ENCODE data around the gene GRIFIN. TPM values are rescaled to one million over a fixed set of nuclear protein-coding genes. Genes with fewer than 3 reads are reported as not detected.

GRIFIN gene
- total RNA-seq, 1 experiment from 2014 or later = not detected

DNA sequence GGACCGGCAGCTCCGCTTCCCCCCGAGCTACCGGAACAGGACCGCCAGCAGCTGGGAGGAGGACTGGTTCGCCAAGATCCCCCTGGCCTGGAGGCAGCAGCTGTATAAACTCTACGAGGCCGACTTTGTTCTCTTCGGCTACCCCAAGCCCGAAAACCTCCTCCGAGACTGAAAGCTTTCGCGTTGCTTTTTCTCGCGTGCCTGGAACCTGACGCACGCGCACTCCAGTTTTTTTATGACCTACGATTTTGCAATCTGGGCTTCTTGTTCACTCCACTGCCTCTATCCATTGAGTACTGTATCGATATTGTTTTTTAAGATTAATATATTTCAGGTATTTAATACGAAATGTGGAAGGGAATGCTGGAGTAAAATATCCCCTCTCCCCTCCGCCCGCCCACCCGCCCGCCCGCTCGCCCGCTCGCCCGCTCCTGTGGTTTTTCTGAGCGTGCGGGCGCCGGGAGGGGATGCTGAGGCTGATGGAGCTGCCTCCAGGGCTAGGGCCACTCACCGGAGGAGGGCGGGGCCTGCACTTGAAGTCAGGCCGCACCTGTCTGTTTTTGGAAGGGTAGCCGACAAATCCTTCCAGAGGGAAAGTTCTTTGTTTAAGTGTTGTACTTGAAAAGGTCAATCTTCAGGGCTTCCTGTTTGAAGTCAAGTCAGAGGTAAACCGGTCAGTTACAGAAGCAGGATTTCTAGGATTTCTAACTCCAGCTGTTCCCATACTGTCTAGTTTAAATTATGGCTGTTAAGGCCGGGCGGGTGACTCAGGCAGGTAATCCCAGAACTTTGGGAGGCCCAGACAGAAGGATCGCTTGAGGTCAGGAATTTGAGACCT is 42.3 kb downstream of the GRIFIN start:
- DNase-seq (ENCODE audit: low read depth) = no peak

DNA sequence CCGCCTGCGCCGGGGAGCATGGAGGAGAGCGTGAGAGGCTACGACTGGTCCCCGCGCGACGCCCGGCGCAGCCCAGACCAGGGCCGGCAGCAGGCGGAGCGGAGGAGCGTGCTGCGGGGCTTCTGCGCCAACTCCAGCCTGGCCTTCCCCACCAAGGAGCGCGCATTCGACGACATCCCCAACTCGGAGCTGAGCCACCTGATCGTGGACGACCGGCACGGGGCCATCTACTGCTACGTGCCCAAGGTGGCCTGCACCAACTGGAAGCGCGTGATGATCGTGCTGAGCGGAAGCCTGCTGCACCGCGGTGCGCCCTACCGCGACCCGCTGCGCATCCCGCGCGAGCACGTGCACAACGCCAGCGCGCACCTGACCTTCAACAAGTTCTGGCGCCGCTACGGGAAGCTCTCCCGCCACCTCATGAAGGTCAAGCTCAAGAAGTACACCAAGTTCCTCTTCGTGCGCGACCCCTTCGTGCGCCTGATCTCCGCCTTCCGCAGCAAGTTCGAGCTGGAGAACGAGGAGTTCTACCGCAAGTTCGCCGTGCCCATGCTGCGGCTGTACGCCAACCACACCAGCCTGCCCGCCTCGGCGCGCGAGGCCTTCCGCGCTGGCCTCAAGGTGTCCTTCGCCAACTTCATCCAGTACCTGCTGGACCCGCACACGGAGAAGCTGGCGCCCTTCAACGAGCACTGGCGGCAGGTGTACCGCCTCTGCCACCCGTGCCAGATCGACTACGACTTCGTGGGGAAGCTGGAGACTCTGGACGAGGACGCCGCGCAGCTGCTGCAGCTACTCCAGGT is 43.1 kb downstream of the GRIFIN start:
- no peak for DNase-seq (ENCODE audit: low read depth)

DNA sequence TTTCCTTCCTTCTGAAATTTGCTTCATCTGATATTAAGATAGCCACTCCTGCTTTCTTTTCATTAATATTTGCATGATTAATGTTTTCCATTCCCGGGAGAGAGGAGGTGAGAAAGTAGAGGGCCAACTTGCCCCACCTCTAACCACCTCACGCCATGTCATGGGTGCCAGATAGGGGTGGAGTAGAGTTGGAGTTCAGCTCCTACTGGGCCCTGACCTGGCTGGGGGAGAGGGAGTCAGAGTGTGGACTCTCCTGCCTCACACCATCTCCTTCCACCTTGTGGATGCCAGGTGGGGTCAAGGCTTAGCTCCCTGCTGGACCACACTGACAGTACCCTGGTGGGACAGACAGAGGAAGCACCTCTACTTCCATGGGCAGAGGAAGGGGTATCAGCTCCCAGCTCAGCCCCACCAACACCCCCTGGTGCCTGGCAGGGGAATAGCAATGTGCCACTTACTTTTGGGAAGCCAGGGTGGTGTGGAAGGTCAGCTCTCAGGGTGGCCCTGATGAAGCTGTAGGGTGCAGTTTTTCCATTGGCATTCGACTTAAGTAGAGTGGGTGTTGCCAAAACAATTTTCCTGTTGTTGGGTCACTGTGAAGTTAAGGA is 44.8 kb downstream of the GRIFIN start:
- no peak for DNase-seq (ENCODE audit: low read depth)

DNA sequence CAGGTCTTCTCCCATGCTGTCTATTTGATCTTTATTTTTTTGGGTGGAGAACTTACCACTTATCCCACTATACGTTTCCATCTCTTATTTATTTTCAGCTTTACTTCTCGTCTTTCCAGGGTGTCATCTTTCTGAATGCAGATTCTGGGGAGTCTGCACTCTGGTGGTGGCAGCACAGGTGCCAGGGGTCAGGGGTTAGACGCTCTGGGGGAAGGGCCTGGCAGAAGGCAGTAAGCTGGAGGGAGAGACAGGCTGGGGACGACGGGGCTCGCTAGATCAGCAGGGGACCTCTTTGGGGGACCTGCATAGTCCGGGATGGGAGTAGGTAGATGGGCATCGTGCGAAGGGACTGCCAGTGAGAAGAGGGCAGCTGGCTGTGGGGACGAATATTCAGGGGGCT is 50.4 kb downstream of the GRIFIN start:
- DNase-seq (ENCODE audit: low read depth) = no peak

Other genes starting within 250 kb of the GRIFIN start
- 41.0 and 61.5 TPM in 2 replicates for gene MAD1L1, start 243.5 kb downstream of the GRIFIN start, total RNA-seq (2014; rRNA removed; shearing (Covaris generic))
- gene MRM2, start 234.2 kb downstream of the GRIFIN start, total RNA-seq (2014; rRNA removed; shearing (Covaris generic)) = 34.7 and 48.0 TPM in 2 replicates
- 47.0 and 61.2 TPM in 2 replicates for gene NUDT1, start 234.2 kb downstream of the GRIFIN start, total RNA-seq (2014; rRNA removed; shearing (Covaris generic))
- 9.6 and 10.0 TPM in 2 replicates for gene SNX8, start 162.0 kb downstream of the GRIFIN start, total RNA-seq (2014; rRNA removed; shearing (Covaris generic))
- gene EIF3B, start 121.6 kb downstream of the GRIFIN start, total RNA-seq (2014; rRNA removed; shearing (Covaris generic)) = 160 and 165 TPM in 2 replicates
- 8.5 and 14.3 TPM in 2 replicates for gene CHST12, start 72.8 kb downstream of the GRIFIN start, total RNA-seq (2014; rRNA removed; shearing (Covaris generic))
- 4.9 and 11.9 TPM in 2 replicates for gene LFNG, start 43.4 kb upstream of the GRIFIN start, total RNA-seq (2014; rRNA removed; shearing (Covaris generic))
- 18.8 and 39.0 TPM in 2 replicates for gene BRAT1, start 79.1 kb upstream of the GRIFIN start, total RNA-seq (2014; rRNA removed; shearing (Covaris generic))
- gene IQCE, start 82.6 kb upstream of the GRIFIN start, total RNA-seq (2014; rRNA removed; shearing (Covaris generic)) = 7.9 and 11.2 TPM in 2 replicates
- gene TTYH3, start 155.6 kb upstream of the GRIFIN start, total RNA-seq (2014; rRNA removed; shearing (Covaris generic)) = 18.9 and 38.9 TPM in 2 replicates
- gene AMZ1, start 211.8 kb upstream of the GRIFIN start, total RNA-seq (2014; rRNA removed; shearing (Covaris generic)) = 0.57 and 1.2 TPM in 2 replicates